Upper lobe of left lung (tissue), 6 donors: Measurements from ENCODE around the gene CCDC148. TPM values are rescaled to one million over a fixed set of nuclear protein-coding genes. Genes with fewer than 3 reads are reported as not detected.
A peak's percentile ranks its signal among the peaks of the same experiment; 100 is the strongest.

Experiments used
- ATAC-seq, 2 donors: fragments of 200-7000 bp; cut with Tn5 transposase; one replicate each; pipeline ENCODE4 v1.9.1; 2022; ENCODE audit warnings: mild to moderate bottlenecking in 2 of 2, moderate library complexity in 2 of 2; ENCODE audit not compliant: low FRiP score in 2 of 2
- DNase-seq, 2 donors: peaks; one replicate each; pipeline ENCODE4 v3.0.0-alpha.2; 2019 to 2020
- H3K27ac ChIP-seq, 4 donors: fragments of 200-600 bp; sonication (generic); one replicate each; pipeline ENCODE4 v1.5.1; 2016 to 2019
- H3K27me3 ChIP-seq, 4 donors: fragments of 200-600 bp; sonication (generic); one replicate each; pipeline ENCODE4 v1.5.1; 2017 to 2019
- H3K36me3 ChIP-seq, 4 donors: fragments of 200-600 bp; sonication (generic); one replicate each; pipeline ENCODE4 v1.5.1; 2016 to 2019
- H3K4me1 ChIP-seq, 4 donors: fragments of 200-600 bp; sonication (generic); one replicate each; pipeline ENCODE4 v1.5.1; 2018 to 2019
- H3K4me3 ChIP-seq, 4 donors: fragments of 200-600 bp; sonication (generic); one replicate each; pipeline ENCODE4 v1.5.1; 2017 to 2019; ENCODE audit warnings: mild to moderate bottlenecking in 2 of 4, moderate library complexity in 1 of 4
- H3K9me3 ChIP-seq, 4 donors: fragments of 200-600 bp; sonication (generic); one replicate each; pipeline ENCODE4 v1.5.1; 2018 to 2019
- EP300 ChIP-seq, 4 donors: sonication (generic); formaldehyde crosslinking; IDR thresholded peaks; one replicate each; pipeline ENCODE4 v1.5.1; 2017; ENCODE audit warnings: antibody characterized with exemption in 4 of 4, control low read depth in 2 of 4
- POLR2A ChIP-seq, 4 donors: fragments of 450-650 bp; IDR thresholded peaks; one replicate each; pipeline ENCODE4 v1.5.1; 2016 to 2017; ENCODE audit warnings: antibody characterized with exemption in 4 of 4, mild to moderate bottlenecking in 2 of 4
- POLR2AphosphoS5 ChIP-seq, 2 donors: sonication (generic); formaldehyde crosslinking; IDR thresholded peaks; one replicate each; pipeline ENCODE4 v1.5.1; 2017; ENCODE audit warnings: antibody characterized with exemption in 2 of 2
- WGBS, 2 donors: methylation state at CpG; one replicate each; pipeline ENCODE4 v1.1.5; 2017 to 2018; 5-methylcytosine and 5-hydroxymethylcytosine counted together
- total RNA-seq, 6 donors: library from RNA; depleted of rRNA in 4 of 6; stranded (reverse); fragments of >200 nt in 4 of 6; gene quantifications; one replicate each; pipeline versions ENCODE4 v1.1.0 to v1.2.1, GENCODE V29; 2016 to 2021
- TF ChIP-seq, protein P1 (sequence below), 6 experiments: fragments of 450-650 bp in 4 of 6; fragments of 200-600 bp in 2 of 6; sonication (generic) in 2 of 6; IDR thresholded peaks; one replicate each; pipeline ENCODE4 v1.5.1; 2016 to 2019; ENCODE audit warnings: antibody characterized with exemption in 6 of 6
- donor health status: DM: no; HTN: no; CAD: no; lungs with moderate emphysema.
- donor health status: DM: no; HTN: yes; CAD: no; lungs with severe emphysema.

CCDC148 gene
- total RNA-seq, 6 donors from 2014 or later, result 0.69 to 4.2 (median 1.9) TPM

DNA sequence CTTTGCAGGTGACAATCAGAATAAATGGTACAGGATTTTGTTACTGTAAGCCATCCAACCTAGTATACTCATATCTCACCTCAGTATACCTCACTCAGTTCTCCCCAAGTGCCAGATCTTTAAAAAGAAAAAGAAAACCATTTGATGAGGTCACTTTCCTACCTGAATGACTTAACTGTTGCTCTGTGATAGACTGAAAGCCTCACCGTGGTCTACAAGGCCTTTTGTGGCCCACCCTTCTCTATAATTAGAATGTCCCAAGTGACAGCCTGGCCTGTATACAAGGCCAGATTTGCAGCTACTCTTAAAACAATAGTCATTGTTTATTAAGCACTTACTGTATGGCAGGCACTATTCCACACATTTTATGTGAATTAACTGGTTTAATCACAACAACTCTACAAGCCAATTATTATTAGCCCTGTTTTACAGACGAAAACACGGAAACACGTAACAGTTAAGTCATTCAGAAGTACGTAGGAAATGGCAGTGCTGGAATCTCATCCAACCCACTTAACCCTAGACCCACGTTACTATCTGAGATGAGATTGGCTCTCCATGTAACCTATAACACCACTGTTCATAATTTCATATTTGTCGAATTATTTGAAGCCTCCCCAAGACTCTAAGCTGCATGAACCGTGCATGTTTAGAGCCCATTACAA lies 28.5 kb upstream of the CCDC148 start:
- Histone ChIP-seq H3K36me3 (no peaks in the 10 kb centered on the region), H3K27ac (no peak overlapping the region), H3K4me1 (peaks cover 0 to 24% (median 14%) of the 10 kb centered on the region in 4 donors), H3K27me3 (no peaks in the 10 kb centered on the region), H3K4me3 (no peak overlapping the region), H3K9me3 (no peaks in the 10 kb centered on the region)
- no peak for ATAC-seq
- TF ChIP-seq POLR2A (IDR thresholded peaks at IDR 0.05) (no peak), EP300 (IDR thresholded peaks at IDR 0.05) (no peak), POLR2AphosphoS5 (IDR thresholded peaks at IDR 0.05) (no peak)
- TF ChIP-seq, protein P1, sequence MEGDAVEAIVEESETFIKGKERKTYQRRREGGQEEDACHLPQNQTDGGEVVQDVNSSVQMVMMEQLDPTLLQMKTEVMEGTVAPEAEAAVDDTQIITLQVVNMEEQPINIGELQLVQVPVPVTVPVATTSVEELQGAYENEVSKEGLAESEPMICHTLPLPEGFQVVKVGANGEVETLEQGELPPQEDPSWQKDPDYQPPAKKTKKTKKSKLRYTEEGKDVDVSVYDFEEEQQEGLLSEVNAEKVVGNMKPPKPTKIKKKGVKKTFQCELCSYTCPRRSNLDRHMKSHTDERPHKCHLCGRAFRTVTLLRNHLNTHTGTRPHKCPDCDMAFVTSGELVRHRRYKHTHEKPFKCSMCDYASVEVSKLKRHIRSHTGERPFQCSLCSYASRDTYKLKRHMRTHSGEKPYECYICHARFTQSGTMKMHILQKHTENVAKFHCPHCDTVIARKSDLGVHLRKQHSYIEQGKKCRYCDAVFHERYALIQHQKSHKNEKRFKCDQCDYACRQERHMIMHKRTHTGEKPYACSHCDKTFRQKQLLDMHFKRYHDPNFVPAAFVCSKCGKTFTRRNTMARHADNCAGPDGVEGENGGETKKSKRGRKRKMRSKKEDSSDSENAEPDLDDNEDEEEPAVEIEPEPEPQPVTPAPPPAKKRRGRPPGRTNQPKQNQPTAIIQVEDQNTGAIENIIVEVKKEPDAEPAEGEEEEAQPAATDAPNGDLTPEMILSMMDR (IDR thresholded peaks at IDR 0.05), result no peak
- DNase-seq, result no peak
- 79 to 81% methylated on average over 8 of the region's 8 CpGs for WGBS, 2 donors

DNA sequence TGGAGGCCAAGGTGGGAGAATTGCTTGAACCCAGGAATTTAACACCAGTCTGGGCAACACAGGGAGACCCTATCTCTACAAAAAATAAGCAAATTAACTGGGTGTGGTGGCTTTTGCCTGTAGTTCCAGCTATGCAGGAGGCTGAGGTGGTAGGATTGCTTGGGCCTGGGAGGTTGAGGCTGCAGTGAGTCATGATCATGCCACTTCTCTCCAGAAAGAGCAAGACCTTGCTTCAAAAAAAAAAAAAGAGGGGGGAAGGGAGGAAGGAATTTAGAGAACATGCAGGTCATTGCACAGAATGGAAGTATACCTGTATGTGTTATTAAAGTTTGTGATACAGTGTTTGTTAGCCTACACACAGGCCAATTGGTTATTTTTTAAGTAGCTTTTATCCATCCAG lies 26.0 kb upstream of the CCDC148 start:
- H3K27me3 ChIP-seq, result no peaks in the 10 kb centered on the region

DNA sequence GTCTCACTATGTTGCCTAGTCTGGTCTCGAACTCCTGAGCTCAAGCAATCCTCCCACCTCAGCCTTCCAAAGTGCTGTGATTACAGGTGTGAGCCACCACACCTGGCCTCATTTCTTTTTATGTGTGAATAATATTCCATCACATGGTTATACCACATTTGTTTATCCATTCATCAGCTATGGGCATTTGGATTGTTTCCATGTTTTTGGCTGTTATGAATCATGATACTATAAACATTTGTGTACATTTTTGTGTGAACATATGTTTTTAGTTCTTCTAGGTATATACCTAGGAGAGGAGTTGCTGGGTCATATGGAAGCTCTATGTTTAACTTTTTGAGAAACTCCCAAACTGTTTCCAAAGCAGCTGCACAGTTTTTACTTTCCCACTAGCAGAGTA lies 24.6 kb upstream of the CCDC148 start:
- Histone ChIP-seq H3K4me3 (no peak overlapping the region), H3K4me1 (peaks cover 0 to 22% (median 4%) of the 10 kb centered on the region in 4 donors), H3K27me3 (no peaks in the 10 kb centered on the region), H3K27ac (no peak overlapping the region), H3K9me3 (no peaks in the 10 kb centered on the region), H3K36me3 (no peaks in the 10 kb centered on the region)
- no peak for TF ChIP-seq EP300 (IDR thresholded peaks at IDR 0.05)
- no peak for TF ChIP-seq POLR2A (IDR thresholded peaks at IDR 0.05)
- TF ChIP-seq, protein P1 (IDR thresholded peaks at IDR 0.05), result no peak
- no peak for TF ChIP-seq POLR2AphosphoS5 (IDR thresholded peaks at IDR 0.05)
- ATAC-seq (no peak), DNase-seq (no peak)
- 84 to 100% methylated on average over 1 of the region's 1 CpG for WGBS, 2 donors

More for the DNA sequence above, 26.0 kb upstream of the CCDC148 start:
- DNase-seq, result no peak
- no peak for ATAC-seq
- Histone ChIP-seq H3K27ac (no peak overlapping the region), H3K4me1 (peaks cover 0 to 16% (median 10%) of the 10 kb centered on the region in 4 donors), H3K9me3 (no peaks in the 10 kb centered on the region), H3K36me3 (no peaks in the 10 kb centered on the region), H3K4me3 (no peak overlapping the region)
- TF ChIP-seq POLR2AphosphoS5 (IDR thresholded peaks at IDR 0.05), result no peak
- TF ChIP-seq POLR2A (IDR thresholded peaks at IDR 0.05), result no peak
- TF ChIP-seq, protein P1 (IDR thresholded peaks at IDR 0.05), result no peak
- no peak for TF ChIP-seq EP300 (IDR thresholded peaks at IDR 0.05)

DNA sequence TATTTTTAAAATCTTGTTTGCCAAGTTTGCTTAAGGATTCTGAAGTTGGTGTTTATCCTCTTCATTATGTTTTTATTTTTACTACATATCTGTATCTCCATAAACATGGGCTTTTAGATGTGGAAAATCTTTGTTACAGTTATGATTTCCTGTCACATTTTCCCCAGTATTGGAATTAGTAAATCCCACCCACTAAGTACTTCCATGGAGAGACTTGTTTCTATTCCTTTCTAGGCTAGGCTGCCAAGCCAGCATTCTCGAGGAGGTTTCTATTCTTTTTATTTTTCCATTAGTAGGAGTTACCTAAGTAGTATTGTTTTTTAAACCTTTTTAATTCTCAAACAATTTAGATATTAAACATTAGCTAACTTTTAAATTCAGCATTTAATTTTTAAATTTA lies 22.3 kb upstream of the CCDC148 start:
- no peak for DNase-seq
- no peak overlapping the region for H3K4me3 ChIP-seq
- peaks cover 0 to 19% (median 1%) of the 10 kb centered on the region in 4 donors for H3K4me1 ChIP-seq
- no peaks in the 10 kb centered on the region for H3K36me3 ChIP-seq
- H3K27ac ChIP-seq, result no peak overlapping the region
- TF ChIP-seq, protein P1 (IDR thresholded peaks at IDR 0.05), result no peak
- TF ChIP-seq EP300 (IDR thresholded peaks at IDR 0.05) (no peak), POLR2AphosphoS5 (IDR thresholded peaks at IDR 0.05) (no peak), POLR2A (IDR thresholded peaks at IDR 0.05) (no peak)
- no peak for ATAC-seq
- H3K9me3 ChIP-seq, result no peaks in the 10 kb centered on the region
- no peaks in the 10 kb centered on the region for H3K27me3 ChIP-seq
- 43 to 56% methylated on average over 1 of the region's 1 CpG for WGBS, 2 donors

DNA sequence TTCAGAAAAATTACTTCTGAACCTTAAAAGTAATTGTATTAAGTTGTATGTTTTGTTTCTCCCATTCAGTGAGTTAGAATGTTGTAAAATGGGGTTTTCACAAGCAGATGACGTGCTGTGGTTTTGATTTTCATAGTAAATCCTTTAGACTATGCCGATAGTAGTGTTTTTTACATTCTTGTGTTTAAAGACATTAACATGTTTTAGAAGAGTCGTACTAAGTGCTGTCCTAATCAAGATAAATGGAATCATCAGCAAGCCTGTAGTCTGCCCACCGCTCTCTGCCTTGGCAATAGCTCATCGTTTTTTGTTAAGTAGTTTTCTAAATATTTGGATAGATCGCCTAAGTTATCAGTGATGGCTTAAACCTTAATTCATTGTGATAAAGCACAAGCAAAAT lies 21.7 kb upstream of the CCDC148 start:
- no peak for ATAC-seq
- DNase-seq, result no peak
- Histone ChIP-seq H3K4me1 (peaks cover 0 to 19% (median 1%) of the 10 kb centered on the region in 4 donors), H3K27ac (peak overlapping the region in 1 of 4 donors; percentile 53), H3K36me3 (no peaks in the 10 kb centered on the region), H3K9me3 (no peaks in the 10 kb centered on the region), H3K4me3 (no peak overlapping the region), H3K27me3 (no peaks in the 10 kb centered on the region)
- WGBS, 2 donors, result 59 to 69% methylated on average over 6 of the region's 6 CpGs
- TF ChIP-seq, protein P1 (IDR thresholded peaks at IDR 0.05), result no peak
- TF ChIP-seq POLR2AphosphoS5 (IDR thresholded peaks at IDR 0.05), result no peak
- TF ChIP-seq EP300 (IDR thresholded peaks at IDR 0.05), result no peak
- TF ChIP-seq POLR2A (IDR thresholded peaks at IDR 0.05), result no peak
